HG02943 (cell line): Measurements from ENCODE around the gene RPA1.

Source experiments
- ATAC-seq: cut with Tn5 transposase; IDR thresholded peaks from one replicate; pipeline ENCODE4 v1.9.1; 2021; ENCODE audit warnings: mild to moderate bottlenecking, low read depth, moderate library complexity; ENCODE audit not compliant: unreplicated experiment

RPA1 gene

DNA sequence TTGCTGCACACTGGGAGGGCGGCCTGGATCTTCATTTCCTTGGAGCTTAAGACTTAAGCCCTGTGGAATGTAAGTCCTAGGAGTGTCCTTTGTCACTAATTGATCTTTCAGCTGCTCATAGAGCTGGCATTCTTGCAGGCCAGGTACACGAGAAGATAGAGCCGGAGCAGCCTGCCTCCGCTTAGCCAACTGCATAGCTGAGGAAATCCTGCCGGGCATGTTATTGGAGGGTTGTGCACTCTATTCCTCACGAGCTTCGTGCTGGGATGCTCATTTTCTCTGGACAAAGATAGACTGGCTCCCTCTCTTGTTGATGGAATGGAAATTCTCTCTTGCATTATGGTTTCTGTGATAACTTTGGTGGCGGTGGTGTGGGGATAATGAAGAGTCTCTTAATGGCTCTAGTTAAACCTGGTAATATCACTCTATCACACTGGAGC is 76.9 kb downstream of the RPA1 start:
- ATAC-seq = no peak

DNA sequence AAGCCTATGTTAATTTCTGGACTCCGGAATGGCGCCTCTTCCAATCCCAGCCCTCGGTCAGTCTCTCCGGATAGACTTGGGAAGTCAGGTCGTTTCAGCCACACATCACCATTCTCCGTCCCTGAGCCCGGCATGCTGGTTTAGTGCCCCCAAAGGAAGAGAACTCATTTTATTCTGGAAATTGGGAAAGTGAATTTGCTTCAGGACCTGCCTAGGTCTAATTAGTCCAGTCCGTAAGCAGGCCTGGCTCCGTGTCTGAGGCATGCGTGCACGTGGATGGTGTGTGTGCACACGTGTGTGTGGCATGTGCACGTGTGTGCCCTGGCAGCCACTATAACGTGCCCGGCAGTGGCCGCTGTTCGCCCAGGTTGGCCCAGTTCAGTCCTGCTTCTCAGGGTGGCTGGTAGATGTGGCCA is 77.4 kb downstream of the RPA1 start:
- no peak for ATAC-seq

DNA sequence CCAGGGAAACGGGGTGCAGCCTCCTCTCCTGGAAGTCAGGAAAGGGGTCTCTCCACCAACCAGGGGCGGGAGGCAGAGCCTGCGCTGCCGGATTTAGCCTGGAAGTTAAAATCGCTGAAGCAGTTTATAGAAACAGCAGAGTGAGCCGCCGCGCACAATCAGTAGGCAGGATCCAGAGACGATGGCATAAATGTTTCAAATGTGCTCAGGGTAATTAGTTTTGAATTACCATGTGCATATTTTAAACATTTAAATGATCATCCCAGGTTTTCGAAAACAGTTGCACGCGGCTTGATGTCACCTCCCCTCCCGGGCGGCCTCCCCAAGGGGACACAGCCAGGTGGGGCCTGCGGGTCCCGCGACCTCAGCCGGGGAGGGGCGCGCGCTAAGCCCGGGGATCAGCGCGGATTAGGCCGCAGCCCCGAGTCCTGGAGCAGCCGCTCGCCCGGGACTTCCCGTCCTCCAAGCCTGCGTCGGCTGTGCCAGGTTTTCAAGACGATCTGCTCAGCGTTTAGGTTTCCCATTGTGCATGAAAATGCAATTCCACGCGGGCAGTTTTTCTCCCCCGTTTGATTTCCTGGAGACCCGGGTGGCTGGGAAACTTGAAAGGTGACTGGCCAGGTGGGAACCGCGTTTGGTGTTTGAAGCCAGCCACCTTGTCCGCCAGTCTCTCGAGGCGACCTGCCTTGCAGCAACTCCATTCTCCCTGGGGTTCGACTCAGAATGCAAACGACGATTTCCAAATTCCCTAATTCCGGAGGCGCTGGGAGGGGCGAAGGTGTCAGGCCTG is 78.3 kb downstream of the RPA1 start:
- ATAC-seq = no peak

DNA sequence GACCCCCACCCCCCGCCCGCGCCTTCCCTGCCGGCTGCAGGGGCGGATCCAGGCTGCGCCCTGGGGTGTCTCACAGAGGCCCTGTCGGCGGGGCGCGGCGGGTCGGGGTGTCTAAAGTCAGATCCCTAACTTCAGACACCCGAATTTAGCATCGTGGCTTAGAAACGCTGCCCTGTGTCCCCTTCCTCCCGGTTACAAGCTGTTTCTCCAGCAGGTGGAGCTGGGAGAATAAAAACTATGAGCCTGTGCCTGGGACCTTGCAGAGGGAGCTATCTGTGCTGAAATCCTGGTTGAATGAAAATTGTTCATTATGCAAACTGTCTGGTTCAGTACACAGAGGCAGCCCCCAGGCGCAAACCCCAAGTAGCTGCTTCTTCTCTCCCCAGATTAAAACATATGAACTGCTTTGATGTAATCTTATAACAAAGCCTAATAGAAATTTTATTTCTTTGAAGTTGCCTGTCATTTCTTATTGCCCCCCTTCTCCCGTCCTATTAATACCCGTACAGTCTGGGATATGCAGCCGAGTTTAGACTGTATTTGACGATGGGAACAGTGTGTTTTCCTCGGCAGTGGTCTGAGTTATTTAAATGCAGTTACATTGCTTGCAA is 79.0 kb downstream of the RPA1 start:
- no peak for ATAC-seq

DNA sequence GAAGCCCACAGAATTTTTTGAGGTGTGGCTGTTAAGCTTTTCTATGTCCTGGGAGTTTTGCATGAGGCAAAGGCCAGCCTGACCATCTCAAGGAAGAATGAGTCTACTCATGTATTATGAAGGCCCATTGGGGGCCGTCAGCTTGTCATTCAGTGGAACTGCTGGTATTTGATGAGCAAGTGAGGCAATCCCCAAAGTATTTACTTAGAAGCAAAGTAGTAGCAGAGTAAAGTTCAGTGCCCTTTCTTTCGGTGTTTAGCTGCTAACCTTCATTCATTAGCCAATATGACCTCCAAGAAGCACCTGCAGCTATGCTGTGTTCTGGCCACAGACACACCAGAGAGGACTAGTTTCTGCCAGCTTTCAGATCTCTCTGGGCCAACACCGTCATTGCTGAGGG is 80.2 kb downstream of the RPA1 start:
- ATAC-seq = no peak

DNA sequence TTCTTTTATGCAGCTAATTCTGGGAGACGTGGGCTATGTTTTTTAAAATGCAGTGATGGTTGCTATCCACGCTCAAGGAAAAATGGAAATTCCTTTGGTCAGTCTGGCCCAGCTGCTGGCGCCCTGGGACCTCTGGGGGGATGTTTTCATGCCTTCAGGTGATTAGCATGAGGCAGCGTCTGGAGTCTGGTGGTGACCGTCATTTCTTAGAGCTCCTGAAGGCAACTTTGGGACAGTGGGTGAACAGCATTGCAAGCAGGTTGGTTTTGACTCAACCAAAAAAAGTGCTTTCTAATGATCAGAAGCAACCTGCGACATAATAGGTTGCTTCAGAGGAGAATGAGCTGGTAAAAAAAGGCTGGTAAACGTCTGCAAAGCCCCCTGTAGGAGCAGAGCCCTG is 82.3 kb downstream of the RPA1 start:
- ATAC-seq = no peak

DNA sequence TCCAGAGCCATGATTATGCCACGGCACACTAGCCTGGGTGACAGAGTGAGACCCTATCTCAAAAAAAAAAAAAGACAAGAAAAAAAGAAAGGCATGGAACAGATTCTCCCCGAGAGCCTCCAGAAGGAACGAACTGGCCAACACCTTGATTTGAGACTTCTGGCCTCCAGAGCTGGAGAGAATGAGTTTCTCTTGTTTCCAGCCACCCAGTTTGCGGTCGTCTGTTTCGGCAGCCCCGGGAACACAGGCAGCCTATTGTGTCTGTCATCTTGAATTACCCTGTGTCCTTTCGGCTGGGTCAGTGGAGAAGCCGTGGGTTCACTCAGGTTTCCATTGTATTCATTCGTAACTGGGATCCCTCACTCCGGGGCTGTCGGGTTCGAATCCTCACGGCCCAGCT is 83.9 kb downstream of the RPA1 start:
- no peak for ATAC-seq

DNA sequence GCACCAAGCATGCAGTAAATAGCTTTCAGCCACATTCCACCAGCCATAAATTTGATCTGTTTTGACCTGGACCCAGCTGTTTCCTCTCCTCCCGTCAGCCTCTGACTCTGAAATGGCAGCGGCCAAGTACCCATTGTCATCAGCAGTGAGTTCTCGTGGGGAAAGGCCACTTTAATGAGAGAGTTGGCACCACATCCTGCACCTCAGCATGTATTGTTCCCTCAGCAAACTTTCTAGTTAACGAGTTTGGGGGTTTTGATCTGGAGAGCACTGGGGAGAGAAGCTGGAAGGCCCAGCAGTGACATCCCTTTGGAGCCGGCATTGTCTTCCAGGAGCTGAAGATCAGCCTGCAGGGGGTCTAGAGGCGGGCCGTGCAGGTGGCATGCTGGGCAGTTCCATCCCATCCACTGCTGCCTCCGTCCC is 84.9 kb downstream of the RPA1 start:
- ATAC-seq = no peak

DNA sequence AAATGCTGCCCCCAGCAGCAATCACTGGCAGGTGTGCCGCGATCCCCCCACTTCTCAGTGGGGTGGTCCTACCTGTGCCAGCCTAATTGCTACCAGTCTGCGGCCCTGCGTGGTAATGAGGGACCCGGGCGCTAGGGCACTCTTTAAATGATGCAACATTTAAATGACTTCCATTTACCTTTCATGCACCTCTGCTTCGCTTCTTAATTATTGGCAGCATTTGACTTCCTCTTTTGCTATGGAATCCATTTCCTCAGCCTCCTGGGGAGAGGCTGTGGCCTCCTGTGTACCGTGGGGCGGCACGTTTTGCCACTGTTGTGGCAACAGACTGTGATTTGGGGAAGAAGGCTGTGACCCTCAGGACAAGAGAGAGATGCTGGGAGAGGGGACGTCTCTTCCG is 86.1 kb downstream of the RPA1 start:
- ATAC-seq = no peak

DNA sequence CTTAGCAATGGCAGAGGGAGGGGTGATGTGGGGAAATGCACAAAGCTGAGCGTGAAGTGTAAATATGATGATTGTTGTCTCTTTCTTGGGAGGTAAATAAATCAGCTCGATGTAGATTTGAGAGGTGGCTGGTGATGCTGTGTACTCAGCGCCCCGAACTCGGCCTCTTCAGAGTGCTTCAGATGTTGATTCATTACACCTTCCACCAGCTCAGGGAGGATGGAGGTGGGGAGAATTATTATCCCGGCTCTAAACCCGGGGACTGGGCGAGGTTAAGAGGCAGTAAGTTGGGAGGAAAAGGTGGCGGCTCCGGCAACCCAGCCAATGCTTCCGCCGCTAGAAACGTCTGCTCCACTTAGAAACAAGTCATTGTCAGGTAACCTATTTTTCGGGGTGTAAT is 86.5 kb downstream of the RPA1 start:
- ATAC-seq = no peak

DNA sequence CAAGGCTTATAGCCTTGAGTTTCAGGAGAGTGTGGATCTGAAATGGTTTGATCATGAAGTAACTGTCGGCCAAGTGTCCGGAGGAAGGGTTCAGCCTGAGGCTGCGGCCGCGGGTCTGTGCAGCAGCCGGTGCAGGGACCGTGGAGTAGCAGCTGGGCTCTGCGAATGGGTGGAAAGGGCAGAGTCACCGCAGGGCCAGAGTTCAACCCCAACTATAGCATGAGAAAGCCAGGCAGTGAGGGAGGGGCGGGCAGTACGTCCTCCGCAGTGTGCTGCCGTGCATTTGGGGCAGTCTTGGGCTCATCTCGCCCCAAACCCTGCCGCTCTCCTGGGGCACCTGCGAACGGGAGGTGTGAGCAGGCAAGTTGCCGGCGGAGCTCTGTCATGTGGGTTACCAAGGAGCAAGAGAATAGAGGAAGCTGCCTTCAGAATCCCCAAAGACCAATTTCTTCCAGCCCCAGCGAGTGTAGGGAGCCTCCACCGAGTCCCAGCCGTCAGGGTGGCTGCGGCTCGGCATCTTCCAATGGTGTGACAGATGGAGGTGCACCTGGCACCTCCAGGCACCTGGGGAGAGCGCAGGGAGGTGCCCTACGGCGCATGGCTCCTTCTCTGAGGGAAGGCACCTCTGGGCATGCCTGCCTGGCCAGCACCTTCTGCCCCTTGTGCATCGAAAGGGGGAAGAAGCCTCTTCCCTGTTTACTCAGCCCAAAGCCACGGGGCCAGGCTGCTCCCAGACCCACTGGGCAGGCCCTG is 87.3 kb downstream of the RPA1 start:
- no peak for ATAC-seq

DNA sequence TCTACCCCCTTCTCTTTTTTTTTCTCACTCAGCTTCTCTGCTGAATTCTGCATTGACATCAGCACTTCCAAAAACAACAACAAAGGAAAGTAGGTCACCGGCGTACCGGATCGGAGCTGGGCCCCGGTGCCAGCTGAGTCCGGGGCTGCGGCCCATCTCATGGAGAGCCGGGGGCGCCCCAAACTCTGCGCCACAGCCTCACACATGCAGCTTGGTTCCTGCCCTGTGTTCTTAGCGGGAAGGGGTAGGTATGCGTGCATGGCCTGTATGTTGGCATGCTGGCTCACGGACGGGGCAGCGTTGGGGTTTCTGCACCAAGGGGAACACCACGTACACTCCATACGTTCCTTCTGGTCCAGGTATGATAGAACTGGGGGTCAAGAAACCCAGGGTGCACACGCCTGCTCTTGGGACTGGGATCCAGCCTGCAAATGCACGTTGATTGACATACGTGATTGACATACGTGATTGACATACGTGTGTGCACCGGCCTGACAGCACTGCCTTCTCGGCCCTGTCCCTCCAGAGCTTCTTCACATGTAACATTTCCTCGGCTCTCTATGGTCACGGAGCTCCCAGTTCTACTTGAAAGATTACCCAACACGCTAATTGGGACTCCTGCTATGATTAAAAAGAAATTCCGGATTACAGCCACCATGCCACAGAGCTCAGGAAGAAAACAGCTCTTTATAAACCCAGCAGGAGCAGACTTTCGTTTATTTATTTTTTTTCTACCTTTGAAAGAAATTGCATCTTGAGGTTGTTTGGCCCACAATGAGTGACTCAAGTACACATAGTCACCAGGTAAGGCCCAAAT is 88.7 kb downstream of the RPA1 start:
- ATAC-seq = no peak

DNA sequence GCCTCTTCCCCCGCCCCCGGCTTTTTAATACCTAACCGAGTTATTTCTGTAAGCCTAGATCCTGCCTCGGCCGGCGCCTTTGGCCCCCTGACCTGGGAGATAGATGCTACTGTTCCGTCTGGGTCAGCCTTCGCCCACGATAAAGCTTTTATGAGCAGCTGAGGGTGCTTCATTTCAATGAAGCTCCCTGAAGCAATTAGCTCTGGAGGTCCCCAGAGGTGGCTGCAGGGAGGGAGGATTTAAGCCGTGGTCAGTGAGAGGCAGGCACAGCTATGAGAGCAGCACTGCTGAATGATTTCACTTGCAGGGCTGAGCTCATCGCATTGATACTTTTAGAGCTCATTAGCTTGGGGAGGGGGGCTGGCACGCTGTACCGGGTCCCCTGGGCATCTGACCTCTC is 89.4 kb downstream of the RPA1 start:
- no peak for ATAC-seq

DNA sequence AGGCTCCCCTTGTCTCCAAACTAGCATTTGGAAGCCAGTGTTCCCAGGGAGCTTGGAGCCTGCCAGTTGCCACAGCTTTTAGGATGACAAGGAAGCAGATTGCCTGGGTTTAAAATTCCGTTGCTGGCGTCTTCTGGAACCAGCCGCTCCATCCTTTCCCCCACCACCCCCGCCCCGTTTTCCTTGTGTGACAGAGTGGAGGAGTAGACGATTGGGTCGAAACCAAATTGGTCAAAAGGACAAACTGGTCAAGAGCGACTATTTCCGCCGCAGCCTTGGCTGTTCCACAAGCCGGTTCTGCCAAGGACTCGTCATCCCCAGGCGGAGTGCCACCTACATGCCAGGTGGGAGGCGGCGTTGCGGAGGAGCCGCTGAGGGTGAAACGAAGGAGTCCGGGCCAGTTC is 91.1 kb downstream of the RPA1 start:
- ATAC-seq = no peak

DNA sequence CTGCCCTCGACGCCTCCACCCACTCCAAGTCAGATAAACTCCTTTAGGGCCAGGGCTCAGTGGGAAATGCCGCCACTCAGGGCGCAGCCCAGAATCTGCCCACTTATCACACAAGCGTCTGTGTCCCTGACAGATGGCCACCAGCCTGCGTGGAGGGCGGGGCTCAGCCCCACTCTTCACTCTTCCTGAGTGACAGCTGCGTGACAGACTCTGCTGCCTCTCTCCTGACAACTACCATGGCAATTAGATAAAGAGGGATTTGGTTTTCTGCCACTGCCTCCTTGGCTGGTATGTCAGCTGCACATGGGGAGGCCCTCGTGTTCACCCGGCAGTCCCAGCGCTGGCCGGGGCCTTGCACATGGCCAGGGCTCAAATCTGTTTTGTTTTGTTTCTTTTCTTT is 99.2 kb downstream of the RPA1 start:
- no peak for ATAC-seq

DNA sequence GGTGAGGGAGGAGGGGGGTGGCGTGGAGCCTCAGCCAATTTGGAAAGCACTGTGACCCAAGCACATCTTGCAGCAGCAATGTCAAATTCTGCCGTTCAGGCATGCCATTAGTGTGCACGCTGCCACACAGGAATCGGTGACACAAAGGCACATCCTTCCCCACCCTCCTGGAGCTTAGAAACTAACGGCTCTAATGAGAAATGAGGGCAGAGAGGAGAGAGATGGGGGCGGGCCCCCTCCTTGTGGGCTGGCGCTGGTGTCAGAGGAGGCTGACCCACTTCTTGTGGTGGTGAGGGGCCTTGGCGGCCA is 100.5 kb downstream of the RPA1 start:
- ATAC-seq = no peak

DNA sequence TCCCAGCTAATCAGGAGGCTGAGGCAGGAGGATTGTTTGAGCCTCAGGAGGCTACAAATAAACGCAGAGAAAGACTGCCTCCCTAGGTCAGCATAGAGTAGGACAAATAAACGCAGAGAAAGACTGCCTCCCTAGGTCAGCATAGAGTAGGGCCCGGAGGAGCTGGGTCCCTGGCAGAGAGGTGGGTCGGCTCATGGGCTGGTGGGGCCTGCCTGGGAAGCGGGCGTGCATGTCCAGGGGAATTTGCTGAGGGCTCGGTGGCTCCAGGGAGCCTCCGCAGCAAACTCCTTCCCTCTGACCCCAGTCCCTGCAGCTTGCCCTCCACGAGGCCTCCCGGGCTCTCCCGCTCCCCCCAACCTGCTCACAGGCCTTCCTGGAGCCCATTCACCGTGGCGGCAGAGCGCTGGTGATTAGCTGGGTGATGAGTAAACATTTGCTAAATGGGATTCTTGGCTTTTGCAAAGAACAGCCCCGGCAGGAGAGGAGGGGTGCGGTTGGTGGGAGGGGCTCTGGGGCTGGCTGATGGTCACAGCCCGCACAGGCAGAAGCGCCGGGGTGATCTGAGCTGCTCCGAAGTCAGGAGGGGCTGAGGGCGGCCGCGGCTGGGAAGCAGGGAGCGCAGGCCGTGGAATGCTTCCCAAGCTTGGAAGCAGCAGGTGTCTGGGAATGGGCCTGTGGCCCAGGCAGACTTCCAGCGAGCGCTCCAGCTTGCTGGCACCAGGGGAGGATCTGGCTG is 102.2 kb downstream of the RPA1 start:
- ATAC-seq = no peak

DNA sequence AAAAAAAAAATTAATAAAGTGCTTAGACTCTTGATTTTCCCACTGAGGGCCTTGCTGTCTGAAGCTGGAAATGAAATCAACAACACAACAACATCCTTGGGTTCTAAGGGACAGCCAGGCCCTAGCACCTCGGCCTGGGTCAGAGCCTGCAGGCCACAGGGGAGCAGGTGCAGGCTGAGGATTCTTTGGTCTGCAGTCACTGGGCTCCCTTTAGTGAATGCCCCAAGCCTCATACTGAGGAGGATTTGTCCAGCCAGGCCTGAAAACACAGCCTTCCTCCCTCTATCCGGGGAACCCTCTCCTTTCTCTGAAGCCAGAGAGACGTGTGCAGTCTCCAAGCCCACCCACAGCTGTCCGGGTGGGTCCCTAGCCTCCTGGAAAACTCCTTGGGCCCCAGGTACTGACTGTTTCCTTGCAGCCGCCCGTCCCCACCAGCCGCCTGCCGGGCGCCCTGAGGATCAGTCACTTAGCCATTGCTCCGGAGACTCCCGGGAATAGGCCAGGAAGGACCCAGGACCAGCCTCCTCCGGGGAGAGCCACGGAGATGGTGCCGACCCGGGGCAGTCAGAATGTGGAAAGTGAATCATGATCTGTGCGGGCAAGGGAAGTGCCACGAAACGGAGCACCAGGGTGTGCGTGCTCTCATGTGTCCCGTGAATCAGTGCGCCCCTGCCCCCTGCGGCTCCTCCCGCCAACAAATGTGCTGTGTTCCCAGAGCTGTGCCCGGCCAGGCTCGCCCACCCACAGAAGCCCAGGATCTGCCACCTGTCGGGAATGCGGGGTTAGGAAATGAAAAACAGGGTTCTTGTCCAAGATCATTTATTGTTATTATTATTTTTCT is 104.3 kb downstream of the RPA1 start:
- no peak for ATAC-seq

DNA sequence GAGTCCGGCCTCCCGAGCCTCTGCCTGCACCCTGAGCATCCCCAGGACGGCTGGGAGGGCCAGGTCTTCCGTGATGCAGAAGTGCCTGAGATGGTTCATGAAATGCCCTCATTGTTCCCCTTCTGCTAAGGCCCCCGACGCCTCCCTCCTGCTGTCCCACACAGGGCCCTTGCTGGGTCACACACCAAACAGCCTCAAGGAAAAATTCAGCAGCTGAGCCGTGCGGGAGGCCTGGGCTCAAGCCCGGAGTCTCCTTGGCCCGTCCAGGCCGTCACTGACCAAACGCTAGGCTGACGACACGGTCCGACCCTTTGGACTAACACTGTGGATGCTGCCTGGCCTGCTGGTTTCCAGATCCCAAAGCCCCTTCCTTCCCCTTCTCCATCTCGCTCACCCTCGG is 105.1 kb downstream of the RPA1 start:
- no peak for ATAC-seq
